Liver (tissue), 9 donors: ENCODE data around the gene GZMM. TPM values are rescaled to one million over a fixed set of nuclear protein-coding genes. Genes with fewer than 3 reads are reported as not detected.

Experiments
- DNase-seq: peaks from one replicate; pipeline ENCODE4 v3.0.0-alpha.2; 2017; ENCODE audit warnings: low spot score
- H3K27ac ChIP-seq, 2 donors: one replicate each; pipeline ENCODE4 v1.7.0; 2013; ENCODE audit warnings: inconsistent platforms in 2 of 2, low read length in 2 of 2, control low read depth in 1 of 2, low read depth in 1 of 2, mild to moderate bottlenecking in 1 of 2
- H3K27me3 ChIP-seq, 4 donors: one replicate each; pipeline versions ENCODE4 v1.6.1 to v1.7.0; 2013; ENCODE audit warnings: low read length in 3 of 4, inconsistent platforms in 1 of 4, mild to moderate bottlenecking in 1 of 4, moderate library complexity in 1 of 4; ENCODE audit not compliant: control insufficient read depth in 4 of 4, insufficient read depth in 4 of 4
- H3K36me3 ChIP-seq, 4 donors: one replicate each; pipeline versions ENCODE4 v1.6.1 to v1.7.0; 2013; ENCODE audit warnings: low read length in 3 of 4, mild to moderate bottlenecking in 3 of 4, low read depth in 1 of 4, moderate library complexity in 1 of 4; ENCODE audit not compliant: control insufficient read depth in 4 of 4, insufficient read depth in 3 of 4
- H3K4me1 ChIP-seq, 4 donors: one replicate each; pipeline versions ENCODE4 v1.6.1 to v1.7.0; 2013; ENCODE audit warnings: low read length in 3 of 4, mild to moderate bottlenecking in 3 of 4, moderate library complexity in 1 of 4; ENCODE audit not compliant: control insufficient read depth in 4 of 4, insufficient read depth in 4 of 4
- H3K4me3 ChIP-seq, 3 donors: one replicate each; pipeline versions ENCODE4 v1.6.1 to v1.7.0; 2013; ENCODE audit warnings: low read length in 3 of 3, control low read depth in 1 of 3, low read depth in 1 of 3, mild to moderate bottlenecking in 1 of 3
- H3K9ac ChIP-seq, 2 donors: one replicate each; pipeline ENCODE4 v1.7.0; 2013; ENCODE audit warnings: low read length in 2 of 2, mild to moderate bottlenecking in 2 of 2, moderate library complexity in 2 of 2, control low read depth in 1 of 2, low read depth in 1 of 2
- H3K9me3 ChIP-seq, 4 donors: one replicate each; pipeline versions ENCODE4 v1.6.1 to v1.7.0; 2013; ENCODE audit warnings: low read length in 3 of 4; ENCODE audit not compliant: control insufficient read depth in 4 of 4
- ATF3 ChIP-seq: IDR thresholded peaks from 2 replicates; pipeline ENCODE4 v1.6.1; 2016; ENCODE audit warnings: antibody characterized with exemption
- CTCF ChIP-seq: fragments of 150-350 bp; IDR thresholded peaks from 2 replicates; pipeline ENCODE4 v1.5.1; 2017; ENCODE audit warnings: improper control_type of control experiment, low read depth, low read length; ENCODE audit not compliant: missing input control
- EGR1 ChIP-seq, 2 donors: IDR thresholded peaks; 2 replicates each; pipeline ENCODE4 v1.6.1; 2016 to 2018; ENCODE audit warnings: antibody characterized with exemption in 2 of 2, low read depth in 2 of 2
- FOXA2 ChIP-seq: IDR thresholded peaks from 2 replicates; pipeline ENCODE4 v1.6.1; 2016; ENCODE audit warnings: antibody characterized with exemption
- GABPA ChIP-seq, 2 donors: IDR thresholded peaks in 1 of 2; conservative IDR thresholded peaks in 1 of 2; 2 replicates each; pipeline ENCODE4 v1.6.1; 2016; ENCODE audit warnings: antibody characterized with exemption in 2 of 2, mild to moderate bottlenecking in 1 of 2, moderate library complexity in 1 of 2
- HNF4G ChIP-seq: IDR thresholded peaks from 2 replicates; pipeline ENCODE4 v1.6.1; 2016; ENCODE audit warnings: antibody characterized with exemption
- JUND ChIP-seq, 2 donors: IDR thresholded peaks; 2 replicates each; pipeline ENCODE4 v1.6.1; 2016; ENCODE audit warnings: antibody characterized with exemption in 2 of 2
- MAX ChIP-seq: IDR thresholded peaks from 2 replicates; pipeline ENCODE4 v1.6.1; 2016; ENCODE audit warnings: antibody characterized with exemption
- NR2F2 ChIP-seq: IDR thresholded peaks from 2 replicates; pipeline ENCODE4 v1.6.1; 2016; ENCODE audit warnings: antibody characterized with exemption
- REST ChIP-seq: IDR thresholded peaks from 2 replicates; pipeline ENCODE4 v1.6.1; 2016; ENCODE audit warnings: antibody characterized with exemption, mild to moderate bottlenecking
- SP1 ChIP-seq: IDR thresholded peaks from 2 replicates; pipeline ENCODE4 v1.6.1; 2018; ENCODE audit warnings: antibody characterized with exemption, mild to moderate bottlenecking
- TAF1 ChIP-seq: conservative IDR thresholded peaks from 2 replicates; pipeline ENCODE4 v1.6.1; 2016; ENCODE audit warnings: antibody characterized with exemption, mild to moderate bottlenecking
- ZBTB33 ChIP-seq: IDR thresholded peaks from 2 replicates; pipeline ENCODE4 v1.6.1; 2016; ENCODE audit warnings: antibody characterized with exemption
- WGBS: extraction: QIAGEN DNeasy Blood & Tissue Kit; methylation state at CpG from one replicate; pipeline ENCODE4 v1.1.7; 2013; 5-methylcytosine and 5-hydroxymethylcytosine counted together
- polyA plus RNA-seq, 2 donors: library from polyadenylated mRNA; stranded (reverse) in 1 of 2; unstranded in 1 of 2; fragments of 200-250 nt in 1 of 2; fragments of >200 nt in 1 of 2; fragmentation: Nextera tagmentation in 1 of 2; extraction: Ambion mirVana in 1 of 2; gene quantifications; one replicate each; pipeline versions ENCODE4 v1.2.1 to v1.2.3, GENCODE V29; 2013 to 2015
- total RNA-seq, 2 donors: library from RNA; depleted of rRNA; stranded (reverse); fragments of >200 nt; gene quantifications; one replicate each; pipeline ENCODE4 v1.2.3, GENCODE V29; 2014
- donor health status: healthy.
- donor health status: healthy.
- donor health status: healthy.
- donor health status: healthy.
- donor health status: healthy.

GZMM gene
- total and polyA plus RNA-seq, 4 donors = 0.28 to 1.3 (median 1.1) TPM

GRCh38 chr19:536881-537404 is 6.9 kb upstream of the GZMM start:
- Histone ChIP-seq H3K36me3 (peaks cover 3 to 31% (median 17%) of the 10 kb centered on the region in 4 donors), H3K27ac (no peak overlapping the region)

More at GRCh38 chr19:536881-537404, 6.9 kb upstream of the GZMM start:
- DNase-seq = no peak
- Histone ChIP-seq H3K9ac (no peak overlapping the region), H3K4me3 (no peak overlapping the region), H3K27me3 (no peaks in the 10 kb centered on the region), H3K4me1 (peaks cover 13 to 30% (median 20%) of the 10 kb centered on the region in 4 donors), H3K9me3 (no peaks in the 10 kb centered on the region)
- no peak for TF ChIP-seq NR2F2
- no peak for TF ChIP-seq ATF3
- no peak for TF ChIP-seq FOXA2
- no peak for TF ChIP-seq MAX
- no peak for TF ChIP-seq SP1
- TF ChIP-seq CTCF = no peak
- TF ChIP-seq ZBTB33 = no peak
- TF ChIP-seq REST = no peak
- TF ChIP-seq HNF4G = no peak
- no peak for TF ChIP-seq JUND (IDR thresholded peaks at IDR 0.05)
- no peak for TF ChIP-seq EGR1 (IDR thresholded peaks at IDR 0.05; ENCODE audit: low read depth in 2 of 2)
- no peak for TF ChIP-seq TAF1
- TF ChIP-seq GABPA (IDR thresholded peaks at IDR 0.05 in 1 of 2, conservative IDR thresholded peaks at IDR 0.05 in 1 of 2) = no peak
- WGBS = 95% methylated on average over 26 of the region's 26 CpGs
